ENCODE measurements around the gene MT1G. TPM values are rescaled to one million over a fixed set of nuclear protein-coding genes. Genes with fewer than 3 reads are reported as not detected.
A peak's percentile ranks its signal among the peaks of the same experiment; 100 is the strongest.

Gene MT1G
- total and polyA plus RNA-seq, 2 experiments from 2014 or later = 184 to 1,014 TPM

GRCh38 chr16:56632156-56632847, 35.6 kb downstream of the MT1G start, which contains the start of gene MT1M:
Gene MT1M, plus strand, starts transcription at chr16:56632659. Its CDS starts 73 bp downstream, at chr16:56632732.
- peaks cover 4% of the 10 kb centered on the region; the same call in 1 of the 2 replicates for H3F3A ChIP-seq (replicated peaks; ENCODE audit: low read depth)

GRCh38 chr16:56631832-56632155, 36.1 kb downstream of the MT1G start:
- H4K20me1 ChIP-seq (replicated peaks; ENCODE audit: insufficient read depth) = peaks cover 19% of the 10 kb centered on the region
- peak; percentile 89 for TF ChIP-seq EZH2 (IDR thresholded peaks at IDR 0.05; ENCODE audit: low read depth, unreplicated experiment)
- TF ChIP-seq POLR2AphosphoS5 (IDR thresholded peaks at IDR 0.05; ENCODE audit: low read depth) = no peak
- peak; percentile 18 for TF ChIP-seq EZH2phosphoT487 (IDR thresholded peaks at IDR 0.05; ENCODE audit: unreplicated experiment)
- TF ChIP-seq REST (IDR thresholded peaks at IDR 0.05; ENCODE audit: unreplicated experiment) = no peak
- peak overlapping the region; percentile 60 for H3K4me3 ChIP-seq
- no peaks in the 10 kb centered on the region for H3K36me3 ChIP-seq (ENCODE audit: insufficient read depth)
- Mint-ChIP-seq H3K4me1 (peaks cover 26% of the 10 kb centered on the region), H3K9me3 (no peaks in the 10 kb centered on the region; the same call in 2 of the 3 replicates), H3K27me3 (ENCODE audit: insufficient read depth, low read depth, poor library complexity) (peaks cover 100% of the 10 kb centered on the region), H3K4me3 (peak overlapping the region; percentile 76), H3K36me3 (ENCODE audit: low read depth) (peaks cover 6% of the 10 kb centered on the region; the same call in 2 of the 3 replicates), H3K27ac (no peak overlapping the region)
- H3K4me1 ChIP-seq (ENCODE audit: insufficient read depth) = peaks cover 14% of the 10 kb centered on the region; the same call in 1 of the 2 replicates
- ATAC-seq = no peak
- no peaks in the 10 kb centered on the region for H3K79me2 ChIP-seq (replicated peaks; ENCODE audit: insufficient read depth)
- no peak overlapping the region for H3K27ac ChIP-seq (ENCODE audit: low read depth)
- H3K9me2 ChIP-seq (ENCODE audit: insufficient read depth) = no peaks in the 10 kb centered on the region
- peak overlapping the region; percentile 85 for H3K4me2 ChIP-seq
- H2AFZ ChIP-seq = no peak overlapping the region; the same call in 1 of the 2 replicates
- H3F3A ChIP-seq (replicated peaks; ENCODE audit: low read depth) = peaks cover 4% of the 10 kb centered on the region; the same call in 1 of the 2 replicates
- no peak for DNase-seq (ENCODE audit: low spot score)
- H3K27me3 ChIP-seq (ENCODE audit: insufficient read depth) = peaks cover 100% of the 10 kb centered on the region

More at GRCh38 chr16:56632156-56632847, 35.6 kb downstream of the MT1G start, which contains the start of gene MT1M:
- peaks cover 19% of the 10 kb centered on the region for H4K20me1 ChIP-seq (replicated peaks; ENCODE audit: insufficient read depth)
- no peaks in the 10 kb centered on the region for H3K36me3 ChIP-seq (ENCODE audit: insufficient read depth)
- no peak within 1 kb of the TSS for H3K27ac ChIP-seq (ENCODE audit: low read depth)
- peak within 1 kb of the TSS; percentile 60 for H3K4me3 ChIP-seq
- peaks cover 14% of the 10 kb centered on the region; the same call in 1 of the 2 replicates for H3K4me1 ChIP-seq (ENCODE audit: insufficient read depth)
- ATAC-seq (peak; percentile 69), DNase-seq (ENCODE audit: low spot score) (peak; percentile 74)
- TF ChIP-seq EZH2phosphoT487 (IDR thresholded peaks at IDR 0.05; ENCODE audit: unreplicated experiment) = peak; percentile 65
- peak; percentile 98 for TF ChIP-seq EZH2 (IDR thresholded peaks at IDR 0.05; ENCODE audit: low read depth, unreplicated experiment)
- TF ChIP-seq CTCF (conservative IDR thresholded peaks at IDR 0.05; ENCODE audit: low read depth in 2 of 2) = no peak
- no peaks in the 10 kb centered on the region for H3K9me2 ChIP-seq (ENCODE audit: insufficient read depth)
- Mint-ChIP-seq H3K27me3 (ENCODE audit: insufficient read depth, low read depth, poor library complexity) (peaks cover 100% of the 10 kb centered on the region), H3K9me3 (no peaks in the 10 kb centered on the region; the same call in 2 of the 3 replicates), H3K4me1 (peaks cover 21% of the 10 kb centered on the region), H3K27ac (no peak within 1 kb of the TSS), H3K36me3 (ENCODE audit: low read depth) (peaks cover under 1% of the 10 kb centered on the region; the same call in 2 of the 3 replicates), H3K4me3 (peak within 1 kb of the TSS; percentile 76)
- peak within 1 kb of the TSS; percentile 85 for H3K4me2 ChIP-seq
- H3K79me2 ChIP-seq (replicated peaks; ENCODE audit: insufficient read depth) = no peaks in the 10 kb centered on the region
- H3K27me3 ChIP-seq (ENCODE audit: insufficient read depth) = peaks cover 100% of the 10 kb centered on the region
- peak within 1 kb of the TSS; percentile 72; the same call in 1 of the 2 replicates for H2AFZ ChIP-seq

All from GM23338 (cell line).